IMR-90 (cell line): Measurements from ENCODE around the gene OXCT2.

ENCODE experiments used
- CTCF ChIP-seq: conservative IDR thresholded peaks from 2 replicates; pipeline ENCODE4 v1.5.1; 2012; ENCODE audit warnings: mild to moderate bottlenecking, low read depth, low read length, improper control_type of control experiment
- RAD21 ChIP-seq: IDR thresholded peaks from 2 replicates; pipeline ENCODE4 v1.6.1; 2012; ENCODE audit warnings: low read length, improper control_type of control experiment
- SMC3 ChIP-seq: fragments of 150-350 bp; IDR thresholded peaks from 2 replicates; pipeline ENCODE4 v1.6.1; 2016; ENCODE audit warnings: low read depth, mild to moderate bottlenecking, antibody characterized with exemption, low read length, moderate library complexity

- no peak for TF ChIP-seq SMC3
- no peak for TF ChIP-seq CTCF
- no peak for TF ChIP-seq RAD21
Observed at GRCh38 chr1:39762550-39763540, 8.3 kb downstream of the OXCT2 start.
